K562 (cell line): Measurements from ENCODE around the gene CTDSPL. TPM values are rescaled to one million over a fixed set of nuclear protein-coding genes. Genes with fewer than 3 reads are reported as not detected.

Experiments
- ATAC-seq: fragments of 200-7000 bp; cut with Tn5 transposase; 3 replicates; pipeline ENCODE4 v1.9.1; 2020; ENCODE audit warnings: moderate library complexity
- BruUV-seq: library from RNA; stranded (reverse); fragments of 400-500 nt; replicated peaks from 2 replicates; lab custom pipeline; 2021; lab: Mats Ljungman, UMichigan
- CTCF ChIA-PET: fragments of 300-600 bp; formaldehyde crosslinking; extraction: SDS; loops from one replicate; lab custom pipeline; 2021; ENCODE audit warnings: low intra/inter-chr PET ratio; lab: Yijun Ruan, JAX
- POLR2A ChIA-PET: fragments of 300-600, 350-650 bp; sonication (Branson Sonifier 250); formaldehyde crosslinking; extraction: SDS; loops from one replicate; lab custom pipeline; 2021; ENCODE audit warnings: antibody characterized with exemption, inconsistent platforms; lab: Yijun Ruan, JAX
- DNase-seq, 4 experiments: peaks; one replicate each; pipeline versions ENCODE4 v3.0.0 to v3.0.0-alpha.2; 2011 to 2018; ENCODE audit warnings: low spot score in 3 of 4, mixed read lengths in 3 of 4; ENCODE audit errors: extremely low read depth in 1 of 4
- FAIRE-seq: peaks from 2 replicates; lab custom pipeline; 2011; peaks lifted over from hg19 to GRCh38; lab: Jason Lieb, UNC
- H2AFZ ChIP-seq: 2 replicates; pipeline ENCODE4 v1.6.0; 2011; ENCODE audit warnings: low read depth, low read length, control low read depth, inconsistent platforms
- H3K27ac ChIP-seq: fragments of 200-600 bp; 3 replicates; pipeline ENCODE4 v1.8.0; 2011; ENCODE audit warnings: low read depth, mild to moderate bottlenecking, control low read depth, inconsistent platforms, low read length, moderate library complexity, mixed read lengths; ENCODE audit errors: extremely low read depth
- H3K27me3 ChIP-seq, 2 experiments: fragments of 300-600 bp in 1 of 2; 2 replicates in 1 of 2; 3 replicates in 1 of 2; pipeline versions ENCODE4 v1.6.0 to v1.8.0; 2011; ENCODE audit warnings: inconsistent platforms in 2 of 2, low read length in 2 of 2, mild to moderate bottlenecking in 1 of 2, mixed read lengths in 1 of 2, moderate library complexity in 1 of 2; ENCODE audit not compliant: control insufficient read depth in 2 of 2, insufficient read depth in 2 of 2
- H3K36me3 ChIP-seq: fragments of 300-600 bp; 3 replicates; pipeline ENCODE4 v1.8.0; 2011; ENCODE audit warnings: mild to moderate bottlenecking, low read length, inconsistent platforms; ENCODE audit not compliant: control insufficient read depth, insufficient read depth
- H3K4me1 ChIP-seq, 2 experiments: fragments of 200-600 bp in 1 of 2; replicated peaks in 1 of 2; 2 replicates in 1 of 2; 3 replicates in 1 of 2; pipeline versions ENCODE4 v1.5.1 to v1.8.0; 2011; ENCODE audit warnings: inconsistent platforms in 2 of 2, low read length in 2 of 2, mild to moderate bottlenecking in 1 of 2, mixed read lengths in 1 of 2, moderate library complexity in 1 of 2; ENCODE audit not compliant: control insufficient read depth in 2 of 2, insufficient read depth in 2 of 2
- H3K4me2 ChIP-seq: 2 replicates; pipeline ENCODE4 v1.6.1; 2011; ENCODE audit warnings: low read length, control low read depth, inconsistent platforms, mixed read lengths; ENCODE audit not compliant: insufficient read depth
- H3K4me3 ChIP-seq: fragments of 200-600 bp; sonication (generic), shearing (Covaris generic); 2 replicates; pipeline ENCODE4 v1.5.1; 2016; ENCODE audit warnings: control low read depth, inconsistent platforms
- H3K79me2 ChIP-seq: fragments of 200-600 bp; 3 replicates; pipeline ENCODE4 v1.8.0; 2011; ENCODE audit warnings: low read length, inconsistent platforms; ENCODE audit not compliant: control insufficient read depth, insufficient read depth
- H3K9ac ChIP-seq, 2 experiments: 2 replicates each; pipeline versions ENCODE4 v1.6.0 to v1.6.1; 2011; ENCODE audit warnings: low read depth in 2 of 2, low read length in 2 of 2, control low read depth in 1 of 2, inconsistent platforms in 1 of 2, mild to moderate bottlenecking in 1 of 2, mixed read lengths in 1 of 2; ENCODE audit not compliant: insufficient read depth in 1 of 2
- H3K9me1 ChIP-seq: one replicate; pipeline ENCODE4 v1.6.0; 2011; ENCODE audit warnings: inconsistent platforms, mild to moderate bottlenecking, low read length, moderate library complexity; ENCODE audit not compliant: control insufficient read depth, insufficient read depth
- H3K9me3 ChIP-seq: replicated peaks from 2 replicates; pipeline ENCODE4 v1.5.1; 2011; ENCODE audit warnings: low read depth, low read length, inconsistent platforms; ENCODE audit not compliant: control insufficient read depth, insufficient read depth
- H4K20me1 ChIP-seq: replicated peaks from 2 replicates; pipeline ENCODE4 v1.6.1; 2011; ENCODE audit warnings: low read length, inconsistent platforms, mixed read lengths; ENCODE audit not compliant: control insufficient read depth, insufficient read depth
- ATF1 ChIP-seq, 2 experiments: fragments of 450-650 bp in 1 of 2; IDR thresholded peaks; 2 replicates each; pipeline ENCODE4 v1.6.1; 2016; ENCODE audit warnings: missing compliant biosample characterization in 1 of 2, missing genetic modification characterization in 1 of 2
- CAMTA2 ChIP-seq: fragments of 250-450 bp; sonication (Bioruptor Pico); conservative IDR thresholded peaks from 2 replicates; pipeline ENCODE4 v1.5.1; 2022
- FOXK1 ChIP-seq: sonication (generic); formaldehyde crosslinking; IDR thresholded peaks from 2 replicates; pipeline ENCODE4 v1.8.0; 2022; ENCODE audit warnings: missing genetic modification reagents, mild to moderate bottlenecking, borderline replicate concordance
- MECOM ChIP-seq: fragments of 250-450 bp; sonication (Bioruptor Pico); IDR thresholded peaks from 2 replicates; pipeline ENCODE4 v1.8.0; 2022; ENCODE audit warnings: inconsistent platforms
- MTF1 ChIP-seq: fragments of 250-450 bp; sonication (Bioruptor Pico); IDR thresholded peaks from 2 replicates; pipeline ENCODE4 v1.9.0; 2021; ENCODE audit warnings: moderate library complexity, mild to moderate bottlenecking, inconsistent platforms, borderline replicate concordance
- POLR2A ChIP-seq: fragments of 450-650 bp; conservative IDR thresholded peaks from 2 replicates; pipeline ENCODE4 v1.6.1; 2016
- RAD51 ChIP-seq: fragments of 450-650 bp; IDR thresholded peaks from 2 replicates; pipeline ENCODE4 v1.7.1; 2016; ENCODE audit warnings: low read depth, mild to moderate bottlenecking, borderline replicate concordance
- RFX7 ChIP-seq: fragments of 250-450 bp; sonication (Bioruptor Pico); IDR thresholded peaks from 2 replicates; pipeline ENCODE4 v1.5.1; 2021; ENCODE audit warnings: mild to moderate bottlenecking
- SMAD3 ChIP-seq: fragments of 450-650 bp; formaldehyde crosslinking; conservative IDR thresholded peaks from 2 replicates; pipeline ENCODE4 v1.4.0; 2020; ENCODE audit warnings: mild to moderate bottlenecking
- SRF ChIP-seq, 2 experiments: fragments of 250-450, 450-650 bp in 1 of 2; sonication (Bioruptor Pico) in 1 of 2; sonication (generic) in 1 of 2; formaldehyde crosslinking; IDR thresholded peaks; 2 replicates each; pipeline versions ENCODE4 v1.5.0 to v1.5.1; 2020 to 2022; ENCODE audit warnings: mild to moderate bottlenecking in 1 of 2, missing genetic modification reagents in 1 of 2
- THRAP3 ChIP-seq: fragments of 450-650 bp; IDR thresholded peaks from 2 replicates; pipeline ENCODE4 v1.6.1; 2016; ENCODE audit warnings: mild to moderate bottlenecking, inconsistent platforms, borderline replicate concordance
- ZNF347 ChIP-seq: fragments of 450-650 bp; formaldehyde crosslinking; IDR thresholded peaks from 2 replicates; pipeline ENCODE4 v1.4.0; 2020; ENCODE audit warnings: low read depth, mild to moderate bottlenecking, moderate library complexity
- ZNF561 ChIP-seq: fragments of 450-650 bp; formaldehyde crosslinking; conservative IDR thresholded peaks from 2 replicates; pipeline ENCODE4 v1.4.0; 2020; ENCODE audit warnings: mild to moderate bottlenecking, moderate library complexity
- WGBS: fragments of 100-300 bp; shearing (Covaris generic); methylation state at CpG from one replicate; pipeline ENCODE4 v1.1.6; 2016; ENCODE audit warnings: low coverage, mixed read lengths; ENCODE audit not compliant: insufficient coverage; ENCODE audit errors: missing lambda C conversion rate; 5-methylcytosine and 5-hydroxymethylcytosine counted together
- in situ Hi-C: fragments of 300-500 bp; cut with MboI; formaldehyde crosslinking; loops from 4 replicates; pipeline ENCODE4 v1.15.0; 2018; ENCODE audit warnings: inconsistent platforms, mixed read lengths
- intact Hi-C: fragments of 100-400 bp; cut with micrococcal nuclease; formaldehyde crosslinking; loops from 2 replicates; pipeline ENCODE4 v1.14.2; 2022
- polyA plus RNA-seq, 8 experiments: library from polyadenylated mRNA; depleted of rRNA in 4 of 8; stranded (reverse) in 5 of 8; unstranded in 3 of 8; fragments of >200 nt; fragmentation: Nextera tagmentation in 2 of 8; fragmentation: Illumina TruSeq in 1 of 8; extraction: Ambion mirVana in 2 of 8; extraction: Trizol in 1 of 8; gene quantifications; 2 replicates each; pipeline versions ENCODE4 v1.2.1 to v1.2.3, GENCODE V29; 2011 to 2014; ENCODE audit warnings: inconsistent platforms in 1 of 8, missing spikeins in 1 of 8
- total RNA-seq, 7 experiments: library from RNA; depleted of rRNA in 6 of 7; stranded (reverse); fragments of >200 nt in 6 of 7; fragmentation: Illumina TruSeq in 2 of 7; extraction: Trizol in 2 of 7; gene quantifications; 2 replicates each; pipeline versions ENCODE4 v1.2.1 to v1.2.3, GENCODE V29; 2011 to 2021; ENCODE audit warnings: low replicate concordance in 1 of 7
- TF ChIP-seq, protein P1 (sequence below): fragments of 200-800 bp; sonication (Bioruptor generic); IDR thresholded peaks from 2 replicates; pipeline ENCODE4 v1.6.1; 2016; ENCODE audit warnings: missing genetic modification characterization, missing compliant biosample characterization
- TF ChIP-seq, protein P2 (sequence below): fragments of 250-450 bp; sonication (Bioruptor Pico); IDR thresholded peaks from 2 replicates; pipeline ENCODE4 v1.5.0; 2022; ENCODE audit warnings: mild to moderate bottlenecking

Gene CTDSPL
- total and polyA plus RNA-seq, 9 of the 15 experiments (the other 6 are each of a cell fraction or from before 2014, with no cell fraction given) = 5.1 to 19.3 (median 11.3) TPM

- H3K9me3 ChIP-seq = no peaks in the 10 kb centered on the region
- H3K79me2 ChIP-seq = no peaks in the 10 kb centered on the region
- ATAC-seq (no peak), DNase-seq (no peak), FAIRE-seq (no peak)
- no peak overlapping the region for H2AFZ ChIP-seq
- H3K4me3 ChIP-seq = no peak overlapping the region
- H3K27me3 ChIP-seq = no peaks in the 10 kb centered on the region
- H3K9me1 ChIP-seq = no peaks in the 10 kb centered on the region
- in situ Hi-C loops (no loop called here), intact Hi-C loops (no loop called here)
- H4K20me1 ChIP-seq = peaks cover 14% of the 10 kb centered on the region
- BruUV-seq = no TSS peak
- no peak overlapping the region for H3K4me2 ChIP-seq
- CTCF ChIA-PET = interaction anchor here (0.7 to 5.0 kb wide), 4 partner anchors 16 to 147 kb away, joined by 3 to 62 read pairs (median 5); no protein-coding TSS in a partner anchor
- H3K9ac ChIP-seq = no peak overlapping the region
- no peak for TF ChIP-seq ZNF347 (CRISPR knock-in tag)
- no peak for TF ChIP-seq THRAP3
- TF ChIP-seq, protein P1, sequence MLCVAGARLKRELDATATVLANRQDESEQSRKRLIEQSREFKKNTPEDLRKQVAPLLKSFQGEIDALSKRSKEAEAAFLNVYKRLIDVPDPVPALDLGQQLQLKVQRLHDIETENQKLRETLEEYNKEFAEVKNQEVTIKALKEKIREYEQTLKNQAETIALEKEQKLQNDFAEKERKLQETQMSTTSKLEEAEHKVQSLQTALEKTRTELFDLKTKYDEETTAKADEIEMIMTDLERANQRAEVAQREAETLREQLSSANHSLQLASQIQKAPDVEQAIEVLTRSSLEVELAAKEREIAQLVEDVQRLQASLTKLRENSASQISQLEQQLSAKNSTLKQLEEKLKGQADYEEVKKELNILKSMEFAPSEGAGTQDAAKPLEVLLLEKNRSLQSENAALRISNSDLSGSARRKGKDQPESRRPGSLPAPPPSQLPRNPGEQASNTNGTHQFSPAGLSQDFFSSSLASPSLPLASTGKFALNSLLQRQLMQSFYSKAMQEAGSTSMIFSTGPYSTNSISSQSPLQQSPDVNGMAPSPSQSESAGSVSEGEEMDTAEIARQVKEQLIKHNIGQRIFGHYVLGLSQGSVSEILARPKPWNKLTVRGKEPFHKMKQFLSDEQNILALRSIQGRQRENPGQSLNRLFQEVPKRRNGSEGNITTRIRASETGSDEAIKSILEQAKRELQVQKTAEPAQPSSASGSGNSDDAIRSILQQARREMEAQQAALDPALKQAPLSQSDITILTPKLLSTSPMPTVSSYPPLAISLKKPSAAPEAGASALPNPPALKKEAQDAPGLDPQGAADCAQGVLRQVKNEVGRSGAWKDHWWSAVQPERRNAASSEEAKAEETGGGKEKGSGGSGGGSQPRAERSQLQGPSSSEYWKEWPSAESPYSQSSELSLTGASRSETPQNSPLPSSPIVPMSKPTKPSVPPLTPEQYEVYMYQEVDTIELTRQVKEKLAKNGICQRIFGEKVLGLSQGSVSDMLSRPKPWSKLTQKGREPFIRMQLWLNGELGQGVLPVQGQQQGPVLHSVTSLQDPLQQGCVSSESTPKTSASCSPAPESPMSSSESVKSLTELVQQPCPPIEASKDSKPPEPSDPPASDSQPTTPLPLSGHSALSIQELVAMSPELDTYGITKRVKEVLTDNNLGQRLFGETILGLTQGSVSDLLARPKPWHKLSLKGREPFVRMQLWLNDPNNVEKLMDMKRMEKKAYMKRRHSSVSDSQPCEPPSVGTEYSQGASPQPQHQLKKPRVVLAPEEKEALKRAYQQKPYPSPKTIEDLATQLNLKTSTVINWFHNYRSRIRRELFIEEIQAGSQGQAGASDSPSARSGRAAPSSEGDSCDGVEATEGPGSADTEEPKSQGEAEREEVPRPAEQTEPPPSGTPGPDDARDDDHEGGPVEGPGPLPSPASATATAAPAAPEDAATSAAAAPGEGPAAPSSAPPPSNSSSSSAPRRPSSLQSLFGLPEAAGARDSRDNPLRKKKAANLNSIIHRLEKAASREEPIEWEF (CRISPR knock-in tag) = no peak
- TF ChIP-seq MTF1 (CRISPR knock-in tag) = no peak
- TF ChIP-seq ZNF561 = no peak
- no peak for TF ChIP-seq CAMTA2 (CRISPR knock-in tag)
- no peak for TF ChIP-seq RAD51
- no peak for TF ChIP-seq FOXK1 (CRISPR knock-in tag)
- TF ChIP-seq, protein P2, sequence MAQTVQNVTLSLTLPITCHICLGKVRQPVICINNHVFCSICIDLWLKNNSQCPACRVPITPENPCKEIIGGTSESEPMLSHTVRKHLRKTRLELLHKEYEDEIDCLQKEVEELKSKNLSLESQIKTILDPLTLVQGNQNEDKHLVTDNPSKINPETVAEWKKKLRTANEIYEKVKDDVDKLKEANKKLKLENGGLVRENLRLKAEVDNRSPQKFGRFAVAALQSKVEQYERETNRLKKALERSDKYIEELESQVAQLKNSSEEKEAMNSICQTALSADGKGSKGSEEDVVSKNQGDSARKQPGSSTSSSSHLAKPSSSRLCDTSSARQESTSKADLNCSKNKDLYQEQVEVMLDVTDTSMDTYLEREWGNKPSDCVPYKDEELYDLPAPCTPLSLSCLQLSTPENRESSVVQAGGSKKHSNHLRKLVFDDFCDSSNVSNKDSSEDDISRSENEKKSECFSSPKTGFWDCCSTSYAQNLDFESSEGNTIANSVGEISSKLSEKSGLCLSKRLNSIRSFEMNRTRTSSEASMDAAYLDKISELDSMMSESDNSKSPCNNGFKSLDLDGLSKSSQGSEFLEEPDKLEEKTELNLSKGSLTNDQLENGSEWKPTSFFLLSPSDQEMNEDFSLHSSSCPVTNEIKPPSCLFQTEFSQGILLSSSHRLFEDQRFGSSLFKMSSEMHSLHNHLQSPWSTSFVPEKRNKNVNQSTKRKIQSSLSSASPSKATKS = no peak
- no peak for TF ChIP-seq MECOM (CRISPR knock-in tag)
- TF ChIP-seq SMAD3 = no peak
- no peak for TF ChIP-seq SRF (CRISPR knock-in tag; IDR thresholded peaks at IDR 0.05)
- no peak for TF ChIP-seq RFX7
- no peak for TF ChIP-seq ATF1 (CRISPR knock-in tag; IDR thresholded peaks at IDR 0.05)
- TF ChIP-seq ATF1 (tag; IDR thresholded peaks at IDR 0.05) = no peak
- TF ChIP-seq POLR2A = no peak
- H3K4me1 ChIP-seq = peaks cover 22 to 55% of the 10 kb centered on the region in 2 experiments
- H3K27ac ChIP-seq = no peak overlapping the region
- POLR2A ChIA-PET = interaction anchor here (0.8 kb wide), 1 partner anchor 10 kb away, joined by 4 read pairs; no protein-coding TSS in a partner anchor
- peaks cover 66% of the 10 kb centered on the region for H3K36me3 ChIP-seq
- 81% methylated on average over 6 of the region's 6 CpGs for WGBS
These were observed 140.7 kb downstream of the CTDSPL start for GRCh38 chr3:38002291-38002876.
